ENCODE measurements around the gene NOTO.

DNA sequence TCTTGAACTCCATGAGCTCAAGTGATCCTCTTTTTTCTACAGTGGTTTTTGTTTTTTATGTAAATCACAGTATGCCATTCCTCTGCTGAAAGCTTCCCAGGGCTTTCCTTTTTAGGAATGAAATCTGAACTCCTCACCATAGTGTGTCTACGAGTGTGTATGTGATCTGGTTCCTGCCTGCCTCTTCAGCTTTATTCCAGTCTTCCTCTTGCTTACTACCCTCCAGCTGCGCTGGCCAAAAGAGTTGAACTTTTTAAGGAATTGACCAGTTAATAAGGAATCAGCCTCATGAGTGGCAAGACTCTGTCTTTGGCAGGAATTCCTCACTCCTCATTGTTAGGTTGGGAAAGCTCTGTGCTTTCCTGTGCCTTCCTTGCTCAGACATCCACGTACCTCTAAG is 35.8 kb downstream of the NOTO start:
- TF ChIP-seq, protein P1, sequence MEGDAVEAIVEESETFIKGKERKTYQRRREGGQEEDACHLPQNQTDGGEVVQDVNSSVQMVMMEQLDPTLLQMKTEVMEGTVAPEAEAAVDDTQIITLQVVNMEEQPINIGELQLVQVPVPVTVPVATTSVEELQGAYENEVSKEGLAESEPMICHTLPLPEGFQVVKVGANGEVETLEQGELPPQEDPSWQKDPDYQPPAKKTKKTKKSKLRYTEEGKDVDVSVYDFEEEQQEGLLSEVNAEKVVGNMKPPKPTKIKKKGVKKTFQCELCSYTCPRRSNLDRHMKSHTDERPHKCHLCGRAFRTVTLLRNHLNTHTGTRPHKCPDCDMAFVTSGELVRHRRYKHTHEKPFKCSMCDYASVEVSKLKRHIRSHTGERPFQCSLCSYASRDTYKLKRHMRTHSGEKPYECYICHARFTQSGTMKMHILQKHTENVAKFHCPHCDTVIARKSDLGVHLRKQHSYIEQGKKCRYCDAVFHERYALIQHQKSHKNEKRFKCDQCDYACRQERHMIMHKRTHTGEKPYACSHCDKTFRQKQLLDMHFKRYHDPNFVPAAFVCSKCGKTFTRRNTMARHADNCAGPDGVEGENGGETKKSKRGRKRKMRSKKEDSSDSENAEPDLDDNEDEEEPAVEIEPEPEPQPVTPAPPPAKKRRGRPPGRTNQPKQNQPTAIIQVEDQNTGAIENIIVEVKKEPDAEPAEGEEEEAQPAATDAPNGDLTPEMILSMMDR (IDR thresholded peaks at IDR 0.05), result no peak
- no peak for TF ChIP-seq POLR2A (IDR thresholded peaks at IDR 0.05)

Measured in esophagus squamous epithelium (tissue), 4 donors.